Measurements from ENCODE around the gene AURKA.

The AURKA gene

GRCh38 chr20:56392132-56392880, at the start of gene AURKA, which contains the start of gene CSTF1:
Gene AURKA, minus strand, starts transcription at chr20:56392215. Its CDS starts 4,018 bp downstream, at chr20:56388197.
Gene CSTF1, plus strand, starts transcription at chr20:56392645. Its CDS starts 2,908 bp downstream, at chr20:56395553.
- peak; percentile 99 for DNase-seq

GRCh38 chr20:56440346-56441007, 48.5 kb upstream of the AURKA start:
- peak; percentile 50 for DNase-seq

- DNase-seq = no peak
Observed at GRCh38 chr20:56439771-56440291, 47.8 kb upstream of the AURKA start.

GRCh38 chr20:56438284-56438683, 46.3 kb upstream of the AURKA start:
- DNase-seq = no peak

- no peak for DNase-seq
Observed at GRCh38 chr20:56437196-56437960, 45.4 kb upstream of the AURKA start.

- DNase-seq = no peak
Observed at GRCh38 chr20:56433880-56434255, 41.9 kb upstream of the AURKA start.

- no peak for DNase-seq
Observed at GRCh38 chr20:56433221-56433879, 41.3 kb upstream of the AURKA start.

- no peak for DNase-seq
Observed at GRCh38 chr20:56431471-56431870, 39.5 kb upstream of the AURKA start.

- no peak for DNase-seq
Observed at GRCh38 chr20:56430957-56431356, 38.9 kb upstream of the AURKA start.

- DNase-seq = no peak
Observed at GRCh38 chr20:56430461-56430860, 38.4 kb upstream of the AURKA start.

- DNase-seq = no peak
Observed at GRCh38 chr20:56429941-56430340, 37.9 kb upstream of the AURKA start.

GRCh38 chr20:56429502-56429901, 37.5 kb upstream of the AURKA start:
- peak; percentile 63 for DNase-seq

GRCh38 chr20:56428881-56429280, 36.9 kb upstream of the AURKA start:
- no peak for DNase-seq

GRCh38 chr20:56428410-56428809, 36.4 kb upstream of the AURKA start:
- DNase-seq = no peak

GRCh38 chr20:56427797-56428196, 35.8 kb upstream of the AURKA start:
- no peak for DNase-seq

- DNase-seq = no peak
Observed at GRCh38 chr20:56426926-56427325, 34.9 kb upstream of the AURKA start.

- no peak for DNase-seq
Observed at GRCh38 chr20:56426026-56426425, 34.0 kb upstream of the AURKA start.

GRCh38 chr20:56424931-56425330, 32.9 kb upstream of the AURKA start:
- no peak for DNase-seq

GRCh38 chr20:56423886-56424285, 31.9 kb upstream of the AURKA start:
- DNase-seq = no peak

GRCh38 chr20:56423211-56423610, 31.2 kb upstream of the AURKA start:
- DNase-seq = no peak

GRCh38 chr20:56422824-56423189, 30.8 kb upstream of the AURKA start:
- no peak for DNase-seq

- DNase-seq = no peak
Observed at GRCh38 chr20:56422076-56422823, 30.2 kb upstream of the AURKA start.

All from stimulated activated naive CD4-positive, alpha-beta T cell treated with Interleukin-2 at 50 U/mL for 16 hours (primary cell).